ENCODE results near the gene FAT2.

The FAT2 gene

GRCh38 chr5:151553695-151554094, 37.4 kb downstream of the FAT2 start:
- no peak overlapping the region for H4K5ac ChIP-seq (ENCODE audit: low read length)
- no peaks in the 10 kb centered on the region for H3K27me3 ChIP-seq (ENCODE audit: insufficient read depth, low read length, poor library complexity)
- H3K27ac ChIP-seq (ENCODE audit: low read depth, low read length), result no peak overlapping the region
- no peak overlapping the region for H2AK5ac ChIP-seq (ENCODE audit: low read length)
- no peak overlapping the region for H3K4ac ChIP-seq (ENCODE audit: low read depth, low read length)
- no peaks in the 10 kb centered on the region for H3K79me2 ChIP-seq (ENCODE audit: control insufficient read depth, insufficient read depth, low read length)
- no peak overlapping the region for H3K56ac ChIP-seq (ENCODE audit: low read length)
- H3K36me3 ChIP-seq (ENCODE audit: control insufficient read depth, insufficient read depth, low read length), result no peaks in the 10 kb centered on the region
- no peak overlapping the region for H2BK120ac ChIP-seq (ENCODE audit: low read depth, low read length)
- no peak overlapping the region for H3K23ac ChIP-seq (ENCODE audit: low read length)
- H3K4me1 ChIP-seq (ENCODE audit: control insufficient read depth, low read depth, low read length), result no peaks in the 10 kb centered on the region
- H3K4me2 ChIP-seq (ENCODE audit: low read length), result no peak overlapping the region
- no CpG with 5 or more reads among the region's 5 CpGs for WGBS (ENCODE audit: extremely low coverage, insufficient coverage, low lambda C conversion rate)
- no peak overlapping the region for H4K8ac ChIP-seq (ENCODE audit: low read depth, low read length)
- no peak overlapping the region for H2BK15ac ChIP-seq (replicated peaks; ENCODE audit: low read depth)
- no peak overlapping the region for H3K4me3 ChIP-seq (ENCODE audit: low read length)
- H3K79me1 ChIP-seq (ENCODE audit: low read length), result no peaks in the 10 kb centered on the region
- no peak overlapping the region for H3K9ac ChIP-seq (ENCODE audit: low read length)
- H2BK5ac ChIP-seq (ENCODE audit: low read length), result no peak overlapping the region
- no peak for DNase-seq
- no peak overlapping the region for H3K18ac ChIP-seq (ENCODE audit: low read length)

GRCh38 chr5:151553130-151553670, 37.9 kb downstream of the FAT2 start:
- Histone ChIP-seq H2AK5ac (ENCODE audit: low read length) (no peak overlapping the region), H3K9ac (ENCODE audit: low read length) (no peak overlapping the region)

GRCh38 chr5:151551985-151552384, 39.1 kb downstream of the FAT2 start:
- Histone ChIP-seq H3K4me3 (ENCODE audit: low read length) (no peak overlapping the region), H4K8ac (ENCODE audit: low read depth, low read length) (no peak overlapping the region), H3K9ac (ENCODE audit: low read length) (no peak overlapping the region), H3K79me2 (ENCODE audit: control insufficient read depth, insufficient read depth, low read length) (no peaks in the 10 kb centered on the region), H4K5ac (ENCODE audit: low read length) (no peak overlapping the region), H3K23ac (ENCODE audit: low read length) (no peak overlapping the region), H3K27me3 (ENCODE audit: insufficient read depth, low read length, poor library complexity) (no peaks in the 10 kb centered on the region), H3K4ac (ENCODE audit: low read depth, low read length) (no peak overlapping the region), H2BK120ac (ENCODE audit: low read depth, low read length) (no peak overlapping the region), H3K79me1 (ENCODE audit: low read length) (no peaks in the 10 kb centered on the region), H3K56ac (ENCODE audit: low read length) (no peak overlapping the region), H3K36me3 (ENCODE audit: control insufficient read depth, insufficient read depth, low read length) (no peaks in the 10 kb centered on the region), H2BK5ac (ENCODE audit: low read length) (no peak overlapping the region), H3K18ac (ENCODE audit: low read length) (no peak overlapping the region), H2AK5ac (ENCODE audit: low read length) (no peak overlapping the region), H3K4me2 (ENCODE audit: low read length) (no peak overlapping the region), H2BK15ac (replicated peaks; ENCODE audit: low read depth) (no peak overlapping the region), H3K4me1 (ENCODE audit: control insufficient read depth, low read depth, low read length) (no peaks in the 10 kb centered on the region), H3K27ac (ENCODE audit: low read depth, low read length) (no peak overlapping the region)
- no peak for DNase-seq
- WGBS (ENCODE audit: extremely low coverage, insufficient coverage, low lambda C conversion rate), result no CpG with 5 or more reads among the region's 3 CpGs

More at GRCh38 chr5:151553130-151553670, 37.9 kb downstream of the FAT2 start:
- Histone ChIP-seq H3K4me2 (ENCODE audit: low read length) (no peak overlapping the region), H3K23ac (ENCODE audit: low read length) (no peak overlapping the region), H3K27ac (ENCODE audit: low read depth, low read length) (no peak overlapping the region), H3K4ac (ENCODE audit: low read depth, low read length) (no peak overlapping the region), H2BK15ac (replicated peaks; ENCODE audit: low read depth) (no peak overlapping the region), H3K27me3 (ENCODE audit: insufficient read depth, low read length, poor library complexity) (no peaks in the 10 kb centered on the region), H4K5ac (ENCODE audit: low read length) (no peak overlapping the region), H3K79me2 (ENCODE audit: control insufficient read depth, insufficient read depth, low read length) (no peaks in the 10 kb centered on the region), H2BK120ac (ENCODE audit: low read depth, low read length) (no peak overlapping the region), H3K36me3 (ENCODE audit: control insufficient read depth, insufficient read depth, low read length) (no peaks in the 10 kb centered on the region), H3K79me1 (ENCODE audit: low read length) (no peaks in the 10 kb centered on the region), H4K8ac (ENCODE audit: low read depth, low read length) (no peak overlapping the region), H2BK5ac (ENCODE audit: low read length) (no peak overlapping the region), H3K4me3 (ENCODE audit: low read length) (no peak overlapping the region), H3K56ac (ENCODE audit: low read length) (no peak overlapping the region), H3K4me1 (ENCODE audit: control insufficient read depth, low read depth, low read length) (no peaks in the 10 kb centered on the region), H3K18ac (ENCODE audit: low read length) (no peak overlapping the region)
- no CpG with 5 or more reads among the region's 10 CpGs for WGBS (ENCODE audit: extremely low coverage, insufficient coverage, low lambda C conversion rate)
- DNase-seq, result no peak

- Histone ChIP-seq H2AK5ac (ENCODE audit: low read length) (no peak overlapping the region), H3K79me1 (ENCODE audit: low read length) (no peaks in the 10 kb centered on the region), H3K36me3 (ENCODE audit: control insufficient read depth, insufficient read depth, low read length) (no peaks in the 10 kb centered on the region), H4K8ac (ENCODE audit: low read depth, low read length) (no peak overlapping the region), H3K4me3 (ENCODE audit: low read length) (no peak overlapping the region), H3K56ac (ENCODE audit: low read length) (no peak overlapping the region), H3K4me2 (ENCODE audit: low read length) (no peak overlapping the region), H3K27me3 (ENCODE audit: insufficient read depth, low read length, poor library complexity) (no peaks in the 10 kb centered on the region), H3K9ac (ENCODE audit: low read length) (no peak overlapping the region), H4K5ac (ENCODE audit: low read length) (no peak overlapping the region), H3K27ac (ENCODE audit: low read depth, low read length) (no peak overlapping the region), H3K4ac (ENCODE audit: low read depth, low read length) (no peak overlapping the region), H3K79me2 (ENCODE audit: control insufficient read depth, insufficient read depth, low read length) (no peaks in the 10 kb centered on the region), H2BK5ac (ENCODE audit: low read length) (no peak overlapping the region), H2BK120ac (ENCODE audit: low read depth, low read length) (no peak overlapping the region), H3K4me1 (ENCODE audit: control insufficient read depth, low read depth, low read length) (no peaks in the 10 kb centered on the region), H2BK15ac (replicated peaks; ENCODE audit: low read depth) (no peak overlapping the region), H3K18ac (ENCODE audit: low read length) (no peak overlapping the region), H3K23ac (ENCODE audit: low read length) (no peak overlapping the region)
- DNase-seq, result no peak
- WGBS (ENCODE audit: extremely low coverage, insufficient coverage, low lambda C conversion rate), result no CpG with 5 or more reads among the region's 2 CpGs
Measured at GRCh38 chr5:151550146-151550545, 41.0 kb downstream of the FAT2 start.

- Histone ChIP-seq H3K18ac (ENCODE audit: low read length) (no peak overlapping the region), H3K56ac (ENCODE audit: low read length) (no peak overlapping the region), H4K8ac (ENCODE audit: low read depth, low read length) (no peak overlapping the region), H3K79me1 (ENCODE audit: low read length) (no peaks in the 10 kb centered on the region), H3K4me2 (ENCODE audit: low read length) (no peak overlapping the region), H3K9ac (ENCODE audit: low read length) (no peak overlapping the region), H3K79me2 (ENCODE audit: control insufficient read depth, insufficient read depth, low read length) (no peaks in the 10 kb centered on the region), H3K36me3 (ENCODE audit: control insufficient read depth, insufficient read depth, low read length) (no peaks in the 10 kb centered on the region), H3K4me3 (ENCODE audit: low read length) (no peak overlapping the region), H4K5ac (ENCODE audit: low read length) (no peak overlapping the region), H3K27me3 (ENCODE audit: insufficient read depth, low read length, poor library complexity) (no peaks in the 10 kb centered on the region), H3K23ac (ENCODE audit: low read length) (no peak overlapping the region), H3K4ac (ENCODE audit: low read depth, low read length) (no peak overlapping the region), H3K4me1 (ENCODE audit: control insufficient read depth, low read depth, low read length) (no peaks in the 10 kb centered on the region), H2BK120ac (ENCODE audit: low read depth, low read length) (no peak overlapping the region), H2BK5ac (ENCODE audit: low read length) (no peak overlapping the region), H2AK5ac (ENCODE audit: low read length) (no peak overlapping the region), H3K27ac (ENCODE audit: low read depth, low read length) (no peak overlapping the region), H2BK15ac (replicated peaks; ENCODE audit: low read depth) (no peak overlapping the region)
- DNase-seq, result no peak
- no CpG with 5 or more reads among the region's 2 CpGs for WGBS (ENCODE audit: extremely low coverage, insufficient coverage, low lambda C conversion rate)
Measured at GRCh38 chr5:151549713-151550112, 41.4 kb downstream of the FAT2 start.

GRCh38 chr5:151547364-151547763, 43.8 kb downstream of the FAT2 start:
- Histone ChIP-seq H3K4me3 (ENCODE audit: low read length) (no peak overlapping the region), H3K4ac (ENCODE audit: low read depth, low read length) (no peak overlapping the region), H3K36me3 (ENCODE audit: control insufficient read depth, insufficient read depth, low read length) (no peaks in the 10 kb centered on the region), H2BK15ac (replicated peaks; ENCODE audit: low read depth) (no peak overlapping the region), H3K56ac (ENCODE audit: low read length) (no peak overlapping the region), H3K79me1 (ENCODE audit: low read length) (no peaks in the 10 kb centered on the region), H3K27me3 (ENCODE audit: insufficient read depth, low read length, poor library complexity) (no peaks in the 10 kb centered on the region), H2AK5ac (ENCODE audit: low read length) (no peak overlapping the region), H3K18ac (ENCODE audit: low read length) (no peak overlapping the region), H3K9ac (ENCODE audit: low read length) (no peak overlapping the region), H4K5ac (ENCODE audit: low read length) (no peak overlapping the region), H3K79me2 (ENCODE audit: control insufficient read depth, insufficient read depth, low read length) (no peaks in the 10 kb centered on the region), H2BK5ac (ENCODE audit: low read length) (no peak overlapping the region), H2BK120ac (ENCODE audit: low read depth, low read length) (no peak overlapping the region), H3K27ac (ENCODE audit: low read depth, low read length) (no peak overlapping the region), H4K8ac (ENCODE audit: low read depth, low read length) (no peak overlapping the region), H3K23ac (ENCODE audit: low read length) (no peak overlapping the region), H3K4me1 (ENCODE audit: control insufficient read depth, low read depth, low read length) (no peaks in the 10 kb centered on the region), H3K4me2 (ENCODE audit: low read length) (no peak overlapping the region)
- no peak for DNase-seq
- no CpG with 5 or more reads among the region's 4 CpGs for WGBS (ENCODE audit: extremely low coverage, insufficient coverage, low lambda C conversion rate)

Data from mesendoderm (in vitro differentiated cells).